Heart left ventricle (tissue), 16 donors: Measurements from ENCODE around the gene PTPRK. TPM values are rescaled to one million over a fixed set of nuclear protein-coding genes. Genes with fewer than 3 reads are reported as not detected.

Source experiments
- ATAC-seq, 4 donors: fragments of 200-7000 bp; cut with Tn5 transposase; one replicate each; pipeline ENCODE4 v1.9.1; 2020 to 2022; ENCODE audit warnings: moderate library complexity in 4 of 4, mild to moderate bottlenecking in 3 of 4, moderate number of reproducible peaks in 1 of 4
- DNase-seq, 5 donors: peaks; one replicate each; pipeline ENCODE4 v3.0.0-alpha.2; 2020
- H3K27ac ChIP-seq, 12 donors: fragments of 200-600 bp; sonication (generic) in 4 of 12; one replicate each; pipeline versions ENCODE4 v1.5.0 to v1.8.0; 2016 to 2022; ENCODE audit warnings: mild to moderate bottlenecking in 2 of 12
- H3K27me3 ChIP-seq, 9 donors: fragments of 200-600 bp; sonication (generic) in 2 of 9; one replicate each; pipeline versions ENCODE4 v1.5.1 to v1.8.0; 2016 to 2022; ENCODE audit warnings: mild to moderate bottlenecking in 3 of 9
- H3K36me3 ChIP-seq, 9 donors: fragments of 200-600 bp; sonication (generic) in 2 of 9; one replicate each; pipeline versions ENCODE4 v1.5.0 to v1.8.0; 2018 to 2022; ENCODE audit warnings: mild to moderate bottlenecking in 2 of 9
- H3K4me1 ChIP-seq, 12 donors: fragments of 200-600 bp; sonication (generic) in 4 of 12; one replicate each; pipeline versions ENCODE4 v1.5.0 to v1.8.0; 2016 to 2022; ENCODE audit warnings: mild to moderate bottlenecking in 3 of 12
- H3K4me3 ChIP-seq, 12 donors: fragments of 200-600 bp; sonication (generic) in 4 of 12; one replicate each; pipeline versions ENCODE4 v1.5.0 to v1.8.0; 2017 to 2022; ENCODE audit warnings: mild to moderate bottlenecking in 9 of 12, moderate library complexity in 4 of 12
- H3K9me3 ChIP-seq, 12 donors: fragments of 200-600 bp; sonication (generic) in 4 of 12; one replicate each; pipeline versions ENCODE4 v1.5.0 to v1.8.0; 2016 to 2022; ENCODE audit warnings: mild to moderate bottlenecking in 1 of 12
- POLR2A ChIP-seq, 2 donors: fragments of 450-650 bp; IDR thresholded peaks; one replicate each; pipeline ENCODE4 v1.6.1; 2017; ENCODE audit warnings: antibody characterized with exemption in 2 of 2, mild to moderate bottlenecking in 2 of 2, moderate library complexity in 2 of 2
- WGBS, 4 donors: extraction: QIAGEN DNeasy Blood & Tissue Kit in 2 of 4; methylation state at CpG; one replicate each; pipeline versions ENCODE4 v1.1.5 to v1.1.7; 2013 to 2018; 5-methylcytosine and 5-hydroxymethylcytosine counted together
- intact Hi-C, 10 donors: fragments of 100-400 bp; cut with DNase I; formaldehyde crosslinking; loops; one replicate each; pipeline versions ENCODE4 v1.11.1 to v1.14.2; 2022
- polyA plus RNA-seq, 2 donors: library from polyadenylated mRNA; stranded (reverse); fragments of 200-250 nt; gene quantifications; one replicate each; pipeline ENCODE4 v1.2.3, GENCODE V29; 2013
- total RNA-seq, 9 donors: library from RNA; depleted of rRNA in 2 of 9; stranded (reverse); fragments of >200 nt in 2 of 9; fragmentation: NEBNext Ultra II Directional in 3 of 9; extraction: Animal tissue kit (Norgen Biotek cat#: 25700) in 3 of 9; gene quantifications; one replicate each; pipeline versions ENCODE4 v1.1.0 to v1.2.4, GENCODE V29; 2016 to 2023
- TF ChIP-seq, protein P1 (sequence below), 12 donors: fragments of 200-600 bp; sonication (generic) in 4 of 12; IDR thresholded peaks; one replicate each; pipeline versions ENCODE4 v1.5.0 to v1.8.0; 2018 to 2022; ENCODE audit warnings: antibody characterized with exemption in 12 of 12, mild to moderate bottlenecking in 5 of 12
- donor health status: ischemic (EF 13 %, LVEDD 7.1; RV severe dilation, severe dysfunction).
- donor health status: healthy with polysubstance abuse.
- donor health status: DM: no; HTN: yes; CAD: no.
- donor health status: DM: no; HTN: no; CAD: no.
- donor health status: ischemic (EF 25% LVEDD 6.9; RV normal size, moderate dysfunction).
- donor health status: ischemic (EF 25% LVEDD 5.7; RV mildly dilated, moderate dysfunction).
- donor health status: healthy.
- donor health status: DM: yes; HTN: yes; CAD: no.
- donor health status: ischemic (EF 35%, LVEDD 5.7; RV mildly dilated, moderate dysfunction).
- donor health status: nonischemic (EF 11% LVEDD 7.7; RV severe dilation, severe dysfunction).
- donor health status: DM: yes; HTN: yes; CAD: no.
- donor health status: PGD.
- donor health status: ischemic (EF 29% LVEDD 5.4; RV normal size, mild dysfunction).
- donor health status: nonischemic (EF 23%, LVEDD 6.1; RV moderate dilation, normal function).

Gene PTPRK
- total and polyA plus RNA-seq, 11 donors: 5.4 to 50.8 (median 38.5) TPM

DNA sequence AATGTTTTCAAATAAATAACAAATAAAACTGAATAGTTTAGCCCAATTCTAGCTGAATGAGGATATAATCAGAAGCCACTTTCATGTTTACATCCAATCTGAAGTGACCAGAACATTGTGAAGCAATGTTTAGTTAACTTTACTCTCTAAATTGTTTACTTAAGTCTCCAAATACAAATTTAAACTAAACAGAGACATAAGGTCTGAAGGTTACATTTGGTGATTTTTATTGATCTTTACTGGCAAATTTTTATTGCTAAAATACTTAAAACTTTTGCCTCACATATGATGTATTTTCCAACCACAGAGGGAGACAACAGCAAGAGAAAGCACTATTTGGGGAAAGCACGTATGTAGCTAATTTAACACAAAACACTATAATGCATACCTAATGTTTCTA lies 512.7 kb downstream of the PTPRK start:
- no peak for ATAC-seq
- Histone ChIP-seq H3K4me1 (no peaks in the 10 kb centered on the region), H3K27me3 (no peaks in the 10 kb centered on the region), H3K4me3 (no peak overlapping the region), H3K9me3 (no peaks in the 10 kb centered on the region), H3K36me3 (peaks cover 0 to 24% (median 0%) of the 10 kb centered on the region in 9 donors), H3K27ac (no peak overlapping the region)
- TF ChIP-seq, protein P1, sequence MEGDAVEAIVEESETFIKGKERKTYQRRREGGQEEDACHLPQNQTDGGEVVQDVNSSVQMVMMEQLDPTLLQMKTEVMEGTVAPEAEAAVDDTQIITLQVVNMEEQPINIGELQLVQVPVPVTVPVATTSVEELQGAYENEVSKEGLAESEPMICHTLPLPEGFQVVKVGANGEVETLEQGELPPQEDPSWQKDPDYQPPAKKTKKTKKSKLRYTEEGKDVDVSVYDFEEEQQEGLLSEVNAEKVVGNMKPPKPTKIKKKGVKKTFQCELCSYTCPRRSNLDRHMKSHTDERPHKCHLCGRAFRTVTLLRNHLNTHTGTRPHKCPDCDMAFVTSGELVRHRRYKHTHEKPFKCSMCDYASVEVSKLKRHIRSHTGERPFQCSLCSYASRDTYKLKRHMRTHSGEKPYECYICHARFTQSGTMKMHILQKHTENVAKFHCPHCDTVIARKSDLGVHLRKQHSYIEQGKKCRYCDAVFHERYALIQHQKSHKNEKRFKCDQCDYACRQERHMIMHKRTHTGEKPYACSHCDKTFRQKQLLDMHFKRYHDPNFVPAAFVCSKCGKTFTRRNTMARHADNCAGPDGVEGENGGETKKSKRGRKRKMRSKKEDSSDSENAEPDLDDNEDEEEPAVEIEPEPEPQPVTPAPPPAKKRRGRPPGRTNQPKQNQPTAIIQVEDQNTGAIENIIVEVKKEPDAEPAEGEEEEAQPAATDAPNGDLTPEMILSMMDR (IDR thresholded peaks at IDR 0.05): no peak
- TF ChIP-seq POLR2A (IDR thresholded peaks at IDR 0.05): no peak
- intact Hi-C loops: no loop called here
- whole genome bisulfite sequencing, 4 donors: 88 to 95% (median 94%) methylated on average over 1 of the region's 1 CpG
- no peak for DNase-seq

DNA sequence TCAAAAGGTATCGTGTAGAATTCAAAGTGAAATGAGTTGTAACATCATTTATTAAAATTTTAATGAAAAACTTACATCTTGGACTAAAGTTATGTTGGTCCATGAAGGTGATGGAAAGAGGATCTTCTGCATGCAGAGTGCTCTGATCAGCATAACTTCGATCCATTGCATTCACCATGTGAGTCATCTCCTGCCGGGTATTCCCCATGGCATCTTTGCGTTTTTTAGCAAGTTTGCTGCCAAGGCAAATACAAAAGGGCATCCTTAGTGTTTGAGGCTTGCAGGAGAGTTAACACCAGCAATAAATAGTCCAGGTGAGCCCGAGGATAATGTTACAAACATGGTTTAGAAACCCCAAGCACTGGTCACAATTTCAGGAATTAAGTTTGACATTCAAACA lies 515.4 kb downstream of the PTPRK start:
- WGBS, 4 donors: 87 to 91% (median 88%) methylated on average over 5 of the region's 5 CpGs
- ATAC-seq (no peak), DNase-seq (no peak)
- H3K9me3 ChIP-seq: no peaks in the 10 kb centered on the region
- no peaks in the 10 kb centered on the region for H3K27me3 ChIP-seq
- TF ChIP-seq, protein P1 (IDR thresholded peaks at IDR 0.05): no peak
- TF ChIP-seq POLR2A (IDR thresholded peaks at IDR 0.05): no peak
- no peak overlapping the region for H3K4me3 ChIP-seq
- no peaks in the 10 kb centered on the region for H3K4me1 ChIP-seq
- intact Hi-C loops: no loop called here
- H3K27ac ChIP-seq: no peak overlapping the region
- peaks cover 0 to 24% (median 0%) of the 10 kb centered on the region in 9 donors for H3K36me3 ChIP-seq

DNA sequence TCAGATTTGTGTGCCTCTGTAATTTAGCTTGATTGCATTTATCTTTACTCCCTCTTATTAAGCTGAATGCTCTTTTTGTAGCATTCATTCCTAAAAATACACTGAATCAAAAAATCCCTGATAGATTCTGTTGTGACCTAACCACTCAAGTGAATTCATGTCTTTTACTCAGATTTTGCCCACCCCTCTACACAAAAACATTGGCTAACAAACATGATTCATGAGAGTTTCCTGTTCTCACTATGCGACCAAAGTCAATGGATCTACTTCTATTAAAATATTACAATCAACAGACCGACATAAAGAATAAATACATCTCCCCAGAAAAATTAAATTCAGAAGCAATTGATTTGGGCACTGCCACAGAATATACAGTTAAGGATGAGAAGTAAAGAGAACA lies 520.0 kb downstream of the PTPRK start:
- H3K36me3 ChIP-seq: peaks cover 0 to 29% (median 2%) of the 10 kb centered on the region in 9 donors
- H3K27ac ChIP-seq: no peak overlapping the region
- 90 to 95% (median 92%) methylated on average over 2 of the region's 2 CpGs for WGBS, 4 donors
- no peaks in the 10 kb centered on the region for H3K27me3 ChIP-seq
- intact Hi-C loops: no loop called here
- H3K9me3 ChIP-seq: no peaks in the 10 kb centered on the region
- no peak for ATAC-seq
- no peak for DNase-seq
- no peaks in the 10 kb centered on the region for H3K4me1 ChIP-seq
- no peak overlapping the region for H3K4me3 ChIP-seq
- TF ChIP-seq, protein P1 (IDR thresholded peaks at IDR 0.05): no peak
- TF ChIP-seq POLR2A (IDR thresholded peaks at IDR 0.05): no peak

DNA sequence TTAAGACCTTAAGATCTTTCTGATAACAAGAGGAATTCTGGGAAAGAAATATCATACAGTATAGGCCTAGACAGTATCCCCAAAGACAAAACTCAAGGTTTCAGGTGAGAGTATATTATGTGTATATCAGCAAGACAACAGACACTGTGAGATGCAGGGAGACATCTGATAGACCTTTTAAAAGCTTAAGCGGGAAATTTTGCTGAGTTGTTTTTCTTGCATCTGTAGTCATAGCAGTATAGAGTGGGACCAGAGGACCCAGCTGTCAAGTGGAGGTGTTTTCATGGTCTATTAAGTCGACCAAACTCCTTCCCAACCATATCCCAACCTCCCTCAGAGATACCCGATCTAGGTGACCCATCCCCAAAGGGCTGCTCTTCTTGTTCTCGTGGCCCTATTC lies 521.4 kb downstream of the PTPRK start:
- TF ChIP-seq, protein P1 (IDR thresholded peaks at IDR 0.05): no peak
- TF ChIP-seq POLR2A (IDR thresholded peaks at IDR 0.05): no peak
- Histone ChIP-seq H3K4me1 (no peaks in the 10 kb centered on the region), H3K4me3 (no peak overlapping the region), H3K27ac (no peak overlapping the region), H3K9me3 (no peaks in the 10 kb centered on the region), H3K36me3 (peaks cover 0 to 25% (median 3%) of the 10 kb centered on the region in 9 donors), H3K27me3 (no peaks in the 10 kb centered on the region)
- no peak for DNase-seq
- WGBS, 4 donors: 93 to 97% (median 95%) methylated on average over 4 of the region's 4 CpGs
- intact Hi-C loops: no loop called here
- no peak for ATAC-seq
